ENCODE measurements around the gene COX10.
"Not testable (repeated sequence)": the region's sequence is repeated elsewhere in the genome, so short reads cannot be mapped to it uniquely, and the experiment has no call there.

The COX10 gene

GRCh38 chr17:14069251-14070021 is at the start of gene COX10:
Gene COX10, plus strand, starts transcription at chr17:14069504. Its CDS starts 102 bp downstream, at chr17:14069606.
- peak; percentile 58 for DNase-seq

DNA sequence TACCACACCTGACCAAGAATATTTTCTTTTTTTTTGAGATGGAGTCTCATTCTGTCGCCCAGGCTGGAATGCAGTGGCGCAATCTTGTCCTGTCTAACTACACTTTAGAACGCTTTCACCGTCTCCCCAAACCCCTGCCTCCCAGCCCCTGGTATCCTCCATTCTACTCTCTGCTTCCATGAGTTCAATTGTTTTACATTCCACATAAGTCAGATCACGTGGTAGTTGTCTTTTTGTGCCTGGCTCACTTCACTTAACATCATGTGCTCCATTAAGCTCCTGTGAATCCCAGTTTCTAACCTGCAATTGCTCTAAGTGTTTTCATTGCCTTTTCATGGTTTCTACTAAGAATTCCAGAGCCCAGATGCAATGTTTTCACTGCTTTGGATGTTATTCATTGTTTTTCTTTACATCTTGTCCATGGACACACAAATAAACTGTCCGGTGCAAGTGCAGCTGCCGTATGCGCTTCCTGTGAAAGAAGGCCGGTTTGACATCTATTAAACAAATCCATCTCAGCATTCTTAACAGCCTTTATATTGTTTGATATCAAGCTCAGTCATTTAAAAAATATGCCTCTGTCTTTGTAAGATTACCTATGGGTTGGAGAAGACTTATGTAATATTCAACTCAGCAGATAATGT is 47.5 kb upstream of the COX10 start:
- not testable (repeated sequence) for DNase-seq

DNA sequence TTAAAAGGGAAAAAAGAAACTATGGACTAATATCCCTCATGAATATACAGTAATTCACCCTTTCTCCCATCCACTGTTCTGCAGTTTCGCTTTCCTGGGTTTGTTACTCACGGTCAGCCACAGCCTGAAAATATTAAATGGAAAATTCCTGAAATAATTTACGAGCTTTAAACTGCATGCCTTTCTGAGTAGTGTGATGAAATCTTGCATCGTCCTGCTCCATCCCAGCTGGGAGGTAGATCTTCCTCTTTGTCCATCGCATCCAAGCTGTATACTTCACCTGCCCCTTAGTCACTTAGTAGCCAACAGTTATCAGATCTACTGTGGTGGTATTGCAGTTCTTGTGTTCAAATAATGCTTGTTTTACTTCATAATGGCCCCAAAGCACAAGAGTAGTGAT is 39.5 kb upstream of the COX10 start:
- DNase-seq = not testable (repeated sequence)

DNA sequence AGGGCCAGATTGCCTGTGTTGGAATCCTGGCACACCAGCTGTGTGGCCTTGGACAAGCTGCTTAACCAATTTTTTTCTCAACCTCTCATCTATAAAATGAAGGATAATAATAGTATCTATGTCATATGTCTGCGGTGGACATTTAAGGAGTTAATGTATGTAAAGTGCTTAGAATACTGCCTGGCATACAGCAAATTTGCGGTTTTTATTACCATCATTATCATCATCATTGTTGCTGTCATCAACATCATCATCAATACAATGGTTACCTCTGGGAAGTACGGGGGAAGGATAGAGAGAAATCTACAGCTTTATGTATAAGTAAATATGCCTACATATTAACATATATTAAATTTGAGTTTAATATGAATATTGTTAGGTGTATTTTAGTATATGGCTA is 37.1 kb upstream of the COX10 start:
- no peak for DNase-seq

GRCh38 chr17:14033166-14033565 is 36.1 kb upstream of the COX10 start:
- DNase-seq = no peak

GRCh38 chr17:14037453-14037852 is 31.9 kb upstream of the COX10 start:
- no peak for DNase-seq

GRCh38 chr17:14038206-14038605 is 31.1 kb upstream of the COX10 start:
- DNase-seq = no peak

DNA sequence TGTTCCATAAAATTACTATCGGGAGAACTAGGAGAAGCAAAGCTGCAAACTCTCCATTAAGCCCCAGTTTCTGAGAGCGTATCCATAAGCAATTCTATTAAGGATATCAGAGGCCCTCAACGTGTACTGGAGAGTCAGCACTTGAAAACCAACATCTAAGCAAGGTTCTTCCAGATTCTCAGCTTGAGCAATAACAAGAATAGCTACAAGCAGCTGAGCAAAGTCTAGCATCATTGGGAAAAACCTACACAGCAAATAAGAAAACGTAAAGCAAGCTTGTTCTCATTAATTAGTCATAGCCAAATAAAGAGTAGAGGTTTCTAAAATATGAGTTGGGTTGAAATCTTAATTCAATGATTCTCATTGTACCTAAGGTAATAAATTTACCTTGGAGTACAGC is 26.9 kb upstream of the COX10 start:
- no peak for DNase-seq

- no peak for DNase-seq
Measured at GRCh38 chr17:14044702-14045101, 24.6 kb upstream of the COX10 start.

DNA sequence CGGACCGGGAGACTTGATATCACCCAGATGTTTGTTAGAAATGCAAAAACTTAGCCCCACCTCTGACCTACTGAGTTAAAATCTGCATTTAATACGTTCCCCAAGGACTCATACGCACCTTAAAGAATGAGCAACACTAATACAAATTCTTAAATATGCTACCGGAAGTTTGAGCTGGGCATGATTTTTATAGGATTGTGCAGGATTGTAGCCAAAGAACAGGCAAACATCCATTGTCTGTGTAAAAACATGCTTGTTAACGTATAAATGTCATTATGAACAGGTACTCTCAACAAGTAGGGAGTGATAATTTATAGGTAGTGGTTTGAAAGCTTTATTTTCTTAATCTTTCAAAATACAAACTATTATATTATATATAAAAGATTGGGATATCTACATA is 22.3 kb upstream of the COX10 start:
- DNase-seq = no peak

DNA sequence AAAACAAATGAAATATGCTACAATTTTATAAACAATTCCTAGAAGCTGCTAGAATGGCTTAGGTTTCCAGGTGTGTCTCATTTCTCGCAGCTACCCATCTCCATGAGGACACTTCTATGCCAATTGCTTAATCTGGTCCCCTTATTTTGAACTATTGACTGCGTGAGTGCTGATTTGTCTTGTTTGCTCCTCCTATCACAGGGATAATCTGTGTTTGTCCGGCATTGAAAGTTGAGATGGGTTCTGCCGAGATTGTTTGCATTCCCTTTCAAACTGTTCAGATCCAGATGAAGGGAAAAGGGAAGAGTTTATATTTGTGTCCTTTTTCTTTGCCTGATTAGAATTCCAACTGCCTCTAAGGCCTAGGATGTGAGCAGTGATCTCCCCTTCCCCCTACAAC is 21.7 kb upstream of the COX10 start:
- DNase-seq = no peak

DNA sequence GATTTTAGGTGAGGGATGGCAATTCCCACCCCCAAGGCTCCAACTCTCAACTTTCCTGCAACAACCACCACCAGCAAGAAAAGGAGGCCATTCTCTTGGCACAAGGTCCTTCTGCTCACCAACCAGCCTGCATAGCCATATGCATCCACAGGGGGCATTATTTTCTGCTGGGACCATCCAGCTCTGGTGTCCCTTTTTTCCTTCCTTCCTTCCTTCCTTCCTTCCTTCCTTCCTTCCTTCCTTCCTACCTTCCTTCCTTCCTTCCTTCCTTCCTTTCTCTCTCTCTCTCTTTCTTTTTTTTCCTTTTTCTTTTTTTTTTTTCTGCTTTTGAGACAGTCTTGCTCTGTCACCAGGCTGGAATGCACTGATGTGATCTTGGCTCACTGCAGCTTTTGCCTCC is 21.1 kb upstream of the COX10 start:
- DNase-seq = no peak

GRCh38 chr17:14050616-14051015 is 18.7 kb upstream of the COX10 start:
- no peak for DNase-seq

GRCh38 chr17:14051692-14052091 is 17.6 kb upstream of the COX10 start:
- no peak for DNase-seq

- no peak for DNase-seq
Measured at GRCh38 chr17:14052886-14053615, 16.3 kb upstream of the COX10 start.

- DNase-seq = no peak
Measured at GRCh38 chr17:14057591-14057990, 11.7 kb upstream of the COX10 start.

DNA sequence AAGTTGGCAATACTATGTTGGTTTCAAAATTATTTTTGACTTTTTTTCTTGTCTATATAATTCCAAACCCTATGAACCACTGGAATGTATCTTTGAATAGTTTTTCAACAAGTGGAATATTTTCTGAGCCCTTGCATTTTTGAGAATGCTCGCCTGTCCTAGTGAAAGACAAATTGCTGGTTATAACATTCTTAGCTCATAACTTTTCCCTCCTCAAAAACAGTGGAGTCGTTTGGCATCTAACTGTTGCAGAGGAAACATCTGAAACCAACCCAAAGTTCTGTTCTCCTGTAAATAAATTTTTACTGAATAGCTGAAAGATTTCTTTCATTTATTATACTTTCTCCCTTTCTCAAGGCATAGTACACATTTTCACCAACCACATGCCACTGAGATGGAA is 11.3 kb upstream of the COX10 start:
- no peak for DNase-seq

DNA sequence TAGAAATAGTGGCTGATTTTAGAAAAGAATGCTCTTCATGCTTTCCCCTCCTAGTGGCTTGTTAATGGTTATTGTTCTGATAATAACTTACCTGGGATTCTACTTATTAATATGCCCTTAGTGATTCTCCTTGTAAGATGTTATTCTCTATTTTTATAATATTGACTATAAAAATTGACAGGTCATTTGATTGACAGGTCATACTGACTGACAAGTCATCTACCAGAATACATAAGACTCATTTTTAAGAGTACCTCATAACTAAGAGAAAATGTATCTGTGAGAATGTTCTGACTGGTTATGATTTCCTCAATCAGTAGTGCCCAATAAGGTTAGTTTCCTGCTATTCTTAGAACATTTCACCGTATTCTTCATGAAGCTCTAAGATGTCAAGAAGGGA is 8.6 kb upstream of the COX10 start:
- DNase-seq = no peak

DNA sequence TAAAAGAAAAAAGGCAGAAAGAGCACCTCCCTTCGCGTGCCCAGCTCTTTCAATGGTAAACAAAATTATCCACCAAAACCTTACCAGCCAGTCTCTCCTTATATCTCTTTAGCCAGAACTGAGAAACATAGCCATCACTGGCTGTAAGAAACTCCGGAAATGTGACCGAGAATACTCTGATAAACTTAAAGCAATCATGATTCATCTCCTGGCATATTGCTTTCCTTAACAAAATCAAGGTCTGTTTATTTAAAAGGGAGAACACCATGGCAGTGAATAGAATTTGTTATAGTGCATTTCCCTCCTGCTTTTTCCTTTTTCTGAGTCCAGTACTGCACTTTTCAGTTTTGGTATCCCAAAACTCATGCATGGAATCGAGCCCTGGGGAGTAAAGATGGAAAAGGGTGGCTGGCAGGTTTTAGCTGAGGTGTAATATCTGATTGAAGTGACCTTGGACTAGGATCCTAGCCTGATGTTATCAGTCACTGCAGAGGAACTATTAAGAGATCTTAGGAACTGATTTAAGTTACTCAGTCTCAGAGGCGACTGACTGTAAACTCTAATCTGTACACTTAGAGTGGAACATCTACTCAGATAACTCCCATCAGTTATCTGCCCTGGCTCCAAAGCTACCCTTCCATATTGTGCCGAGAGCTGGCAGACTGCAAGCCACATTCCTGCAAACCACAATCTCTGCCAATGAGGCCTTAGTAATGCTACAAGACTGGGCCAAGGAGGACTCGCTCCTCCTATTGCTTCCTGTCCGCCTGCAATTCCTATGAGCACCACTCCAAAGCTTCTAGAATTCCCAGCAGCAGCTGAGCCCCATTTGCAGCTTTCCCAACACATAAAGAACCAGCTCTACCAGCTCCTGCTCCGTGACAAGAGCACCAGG is 7.4 kb upstream of the COX10 start:
- no peak for DNase-seq

- no peak for DNase-seq
Measured at GRCh38 chr17:14067347-14067746, 2.0 kb upstream of the COX10 start.

DNA sequence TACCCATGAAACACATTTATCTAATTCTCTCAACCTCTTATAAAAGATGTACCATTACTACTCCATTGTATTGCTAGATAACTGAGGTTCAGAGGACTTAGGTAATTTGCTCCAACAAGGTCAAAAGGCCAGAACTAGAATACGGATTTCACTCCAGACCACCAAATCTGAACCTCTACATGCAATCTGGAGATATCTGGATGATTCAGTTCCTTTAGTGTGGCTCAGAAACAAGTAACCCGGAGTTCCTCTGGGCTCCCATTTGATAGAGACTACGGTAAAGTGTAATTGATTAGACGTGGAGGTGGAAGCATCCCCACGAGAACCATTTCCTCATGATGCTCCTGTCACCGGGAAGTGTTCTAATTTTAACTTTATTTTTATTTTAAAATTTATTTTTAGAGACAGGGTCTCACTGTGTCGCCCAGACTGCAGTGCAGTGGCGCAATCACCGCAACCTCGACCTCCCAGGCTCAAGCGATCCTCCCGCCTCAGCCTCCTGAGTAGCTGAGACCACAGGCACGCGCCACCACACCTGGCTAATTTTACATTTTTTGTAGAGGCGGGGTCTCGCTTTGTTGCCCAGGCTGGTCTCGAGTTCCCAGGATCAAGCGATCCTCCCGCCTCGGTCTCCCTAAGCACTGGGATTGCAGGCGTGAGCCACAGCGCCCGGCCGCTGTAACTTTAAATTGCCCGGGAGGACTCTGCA is 608 bp upstream of the COX10 start:
- no peak for DNase-seq

DNA sequence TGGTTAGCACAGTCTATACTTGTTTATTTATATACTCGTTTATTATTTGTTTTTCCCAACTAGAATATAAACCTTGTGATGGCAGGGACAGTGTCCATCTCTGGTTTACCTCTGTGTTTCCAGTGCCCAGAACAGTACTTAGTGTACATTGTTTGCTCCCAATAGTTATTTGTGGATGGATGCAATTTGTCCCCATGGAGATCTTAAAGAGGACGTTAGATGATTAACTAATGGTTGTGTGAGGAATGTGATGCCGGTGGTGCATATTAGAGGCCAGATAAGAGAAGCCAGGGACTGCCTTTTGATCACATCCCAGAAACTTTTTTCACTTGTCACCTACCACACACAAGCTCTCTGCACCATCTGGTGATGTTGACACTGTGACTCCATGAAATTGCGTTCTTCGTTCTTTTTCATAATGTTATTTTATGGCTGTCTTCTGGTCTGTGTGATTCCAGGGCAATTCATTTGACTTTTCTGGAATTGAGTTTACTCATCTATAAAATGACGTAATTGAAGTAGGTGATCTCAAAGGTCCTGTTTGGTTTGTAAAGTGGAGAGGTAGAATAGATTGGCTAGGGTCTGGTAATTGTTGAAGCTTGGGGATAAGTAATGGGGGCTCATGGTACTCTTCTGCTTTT is 1.2 kb downstream of the COX10 start:
- DNase-seq = no peak

Data from NCI-H187 treated with DMSO at 0.1 percent for 48 hours (cell line).